CD14-positive monocyte (primary cell): ENCODE measurements around the gene DNAH11. TPM values are rescaled to one million over a fixed set of nuclear protein-coding genes. Genes with fewer than 3 reads are reported as not detected.

Source experiments
- DNase-seq, 3 donors: peaks; one replicate each; pipeline ENCODE4 v3.0.0-alpha.2; 2011 to 2022
- H2AFZ ChIP-seq: 2 replicates; pipeline ENCODE4 v1.6.0; 2012; ENCODE audit warnings: mild to moderate bottlenecking, low read depth, low read length, inconsistent platforms; ENCODE audit not compliant: insufficient read depth, poor library complexity, severe bottlenecking
- H3K27ac ChIP-seq, 2 donors: 1 replicate in 1 of 2; 2 replicates in 1 of 2; pipeline ENCODE4 v1.5.1; 2012 to 2013; ENCODE audit warnings: low read length in 2 of 2, control low read depth in 1 of 2, inconsistent platforms in 1 of 2, low read depth in 1 of 2, mild to moderate bottlenecking in 1 of 2
- H3K27me3 ChIP-seq, 2 donors: one replicate each; pipeline versions ENCODE4 v1.6.0 to v1.6.1; 2011 to 2013; ENCODE audit warnings: low read length in 2 of 2; ENCODE audit not compliant: control insufficient read depth in 2 of 2, insufficient read depth in 2 of 2
- H3K36me3 ChIP-seq, 2 donors: replicated peaks in 1 of 2; 1 replicate in 1 of 2; 2 replicates in 1 of 2; pipeline versions ENCODE4 v1.5.1 to v1.6.1; 2012 to 2013; ENCODE audit warnings: low read length in 2 of 2, control low read depth in 1 of 2, inconsistent platforms in 1 of 2, mild to moderate bottlenecking in 1 of 2; ENCODE audit not compliant: insufficient read depth in 2 of 2, control insufficient read depth in 1 of 2
- H3K4me1 ChIP-seq, 2 donors: 1 replicate in 1 of 2; 2 replicates in 1 of 2; pipeline versions ENCODE4 v1.5.1 to v1.6.1; 2012 to 2013; ENCODE audit warnings: low read length in 2 of 2, control low read depth in 1 of 2, inconsistent platforms in 1 of 2, mild to moderate bottlenecking in 1 of 2, moderate library complexity in 1 of 2; ENCODE audit not compliant: insufficient read depth in 2 of 2, control insufficient read depth in 1 of 2
- H3K4me2 ChIP-seq: replicated peaks from 2 replicates; pipeline ENCODE3; 2012; ENCODE audit warnings: low read length, moderate library complexity, mild to moderate bottlenecking; ENCODE audit not compliant: poor library complexity, severe bottlenecking; ENCODE audit errors: extremely low read depth
- H3K4me3 ChIP-seq, 3 experiments: fragments of 200-600 bp in 1 of 3; sonication (generic) in 1 of 3; replicated peaks in 1 of 3; 1 replicate in 2 of 3; 2 replicates in 1 of 3; pipeline ENCODE4 v1.5.1; 2011 to 2013; ENCODE audit warnings: low read length in 3 of 3, mild to moderate bottlenecking in 3 of 3, control low read depth in 2 of 3, low read depth in 2 of 3, inconsistent platforms in 1 of 3, moderate library complexity in 1 of 3
- H3K79me2 ChIP-seq: 2 replicates; pipeline ENCODE4 v1.6.0; 2012; ENCODE audit warnings: mild to moderate bottlenecking, control low read depth, inconsistent platforms, low read length, moderate library complexity; ENCODE audit not compliant: insufficient read depth
- H3K9ac ChIP-seq: 2 replicates; pipeline ENCODE4 v1.6.0; 2017; ENCODE audit warnings: low read length, mild to moderate bottlenecking; ENCODE audit not compliant: insufficient read depth, poor library complexity, severe bottlenecking
- H3K9me3 ChIP-seq, 2 donors: replicated peaks in 1 of 2; 1 replicate in 1 of 2; 2 replicates in 1 of 2; pipeline versions ENCODE4 v1.5.1 to v1.6.1; 2012 to 2013; ENCODE audit warnings: low read length in 2 of 2, control low read depth in 1 of 2; ENCODE audit not compliant: control insufficient read depth in 1 of 2, insufficient read depth in 1 of 2
- H4K20me1 ChIP-seq: 2 replicates; pipeline ENCODE4 v1.6.0; 2012; ENCODE audit warnings: mild to moderate bottlenecking, low read length, control low read depth, moderate library complexity; ENCODE audit not compliant: insufficient read depth
- H3K27ac Mint-ChIP-seq, 7 donors: one replicate each; pipeline ENCODE4 v1.8.0; 2020; ENCODE audit warnings: mild to moderate bottlenecking in 7 of 7, mixed read lengths in 7 of 7, moderate library complexity in 6 of 7, inconsistent platforms in 2 of 7
- H3K27me3 Mint-ChIP-seq, 3 donors: one replicate each; pipeline ENCODE4 v1.8.0; 2021 to 2022; ENCODE audit warnings: low read depth in 3 of 3, mild to moderate bottlenecking in 3 of 3, mixed read lengths in 3 of 3, moderate library complexity in 3 of 3, inconsistent platforms in 1 of 3
- H3K36me3 Mint-ChIP-seq, 2 donors: one replicate each; pipeline ENCODE4 v1.8.0; 2020; ENCODE audit warnings: mixed read lengths in 2 of 2, inconsistent platforms in 1 of 2, mild to moderate bottlenecking in 1 of 2
- H3K4me1 Mint-ChIP-seq: one replicate; pipeline ENCODE4 v1.8.0; 2020; ENCODE audit warnings: mild to moderate bottlenecking, mixed read lengths
- H3K4me3 Mint-ChIP-seq, 2 donors: one replicate each; pipeline ENCODE4 v1.8.0; 2020; ENCODE audit warnings: mild to moderate bottlenecking in 2 of 2, mixed read lengths in 2 of 2, moderate library complexity in 1 of 2
- H3K9me3 Mint-ChIP-seq, 7 donors: one replicate each; pipeline ENCODE4 v1.8.0; 2020 to 2022; ENCODE audit warnings: mixed read lengths in 7 of 7, mild to moderate bottlenecking in 6 of 7, moderate library complexity in 6 of 7, inconsistent platforms in 2 of 7
- CTCF ChIP-seq: fragments of 200-600 bp; IDR thresholded peaks from one replicate; pipeline ENCODE4 v1.8.0; 2022; ENCODE audit warnings: antibody characterized with exemption, mild to moderate bottlenecking
- WGBS: methylation state at CpG from one replicate; pipeline ENCODE4 v1.1.5; 2013; ENCODE audit warnings: missing lambda C conversion rate; ENCODE audit not compliant: insufficient coverage; 5-methylcytosine and 5-hydroxymethylcytosine counted together
- intact Hi-C, 2 donors: fragments of 100-400 bp; cut with micrococcal nuclease; formaldehyde crosslinking; loops; one replicate each; pipeline versions ENCODE4 v1.15.0 to v1.15.1; 2023
- polyA plus RNA-seq, 3 donors: library from polyadenylated mRNA; depleted of rRNA in 1 of 3; unstranded in 2 of 3; stranded (reverse) in 1 of 3; fragments of 300-500 nt in 2 of 3; fragments of >200 nt in 1 of 3; fragmentation: Illumina TruSeq in 2 of 3; gene quantifications; 1 replicate in 2 of 3; 2 replicates in 1 of 3; pipeline ENCODE4 v1.2.3, GENCODE V29; 2012 to 2021

The DNAH11 gene
- polyA plus RNA-seq, 3 donors, result not detected

- peaks cover 0 to 4% (median 1%) of the 10 kb centered on the region in 3 donors for H3K27me3 Mint-ChIP-seq
- intact Hi-C loops, result no loop called here
These were observed 98.7 kb downstream of the DNAH11 start for GRCh38 chr7:21641546-21641945.

GRCh38 chr7:21642422-21642821, 99.6 kb downstream of the DNAH11 start:
- no peaks in the 10 kb centered on the region for H3K36me3 ChIP-seq
- H3K4me3 ChIP-seq, result no peak overlapping the region
- Mint-ChIP-seq H3K4me3 (no peak overlapping the region), H3K4me1 (no peaks in the 10 kb centered on the region), H3K9me3 (peaks cover 0 to 5% (median 3%) of the 10 kb centered on the region in 7 donors), H3K27me3 (peaks cover 0 to 2% (median 0%) of the 10 kb centered on the region in 3 donors), H3K36me3 (no peaks in the 10 kb centered on the region), H3K27ac (no peak overlapping the region)
- no peak overlapping the region for H3K9ac ChIP-seq
- H3K27ac ChIP-seq, result no peak overlapping the region
- no peak overlapping the region for H3K4me2 ChIP-seq
- no peak for DNase-seq
- H4K20me1 ChIP-seq, result no peaks in the 10 kb centered on the region
- H2AFZ ChIP-seq, result no peak overlapping the region
- intact Hi-C loops, result no loop called here
- H3K79me2 ChIP-seq, result no peaks in the 10 kb centered on the region
- 60% methylated on average over 1 of the region's 4 CpGs for WGBS
- no peaks in the 10 kb centered on the region for H3K4me1 ChIP-seq
- no peak for TF ChIP-seq CTCF
- no peaks in the 10 kb centered on the region for H3K27me3 ChIP-seq
- no peaks in the 10 kb centered on the region for H3K9me3 ChIP-seq

More at GRCh38 chr7:21641546-21641945, 98.7 kb downstream of the DNAH11 start:
- H3K9me3 ChIP-seq, result no peaks in the 10 kb centered on the region
- no peak for DNase-seq
- no peak overlapping the region for H3K4me3 ChIP-seq
- H4K20me1 ChIP-seq, result no peaks in the 10 kb centered on the region
- H2AFZ ChIP-seq, result no peak overlapping the region
- Mint-ChIP-seq H3K4me1 (no peaks in the 10 kb centered on the region), H3K36me3 (no peaks in the 10 kb centered on the region), H3K27ac (no peak overlapping the region), H3K9me3 (peaks cover 0 to 3% (median 0%) of the 10 kb centered on the region in 7 donors), H3K4me3 (no peak overlapping the region)
- H3K27me3 ChIP-seq, result no peaks in the 10 kb centered on the region
- WGBS, result no CpG with 5 or more reads among the region's 4 CpGs
- no peak for TF ChIP-seq CTCF
- H3K4me1 ChIP-seq, result no peaks in the 10 kb centered on the region
- no peak overlapping the region for H3K9ac ChIP-seq
- no peak overlapping the region for H3K4me2 ChIP-seq
- no peak overlapping the region for H3K27ac ChIP-seq
- no peaks in the 10 kb centered on the region for H3K79me2 ChIP-seq
- H3K36me3 ChIP-seq, result no peaks in the 10 kb centered on the region
